HG03558 (cell line): ENCODE data around the gene ARHGEF37.
A peak's percentile ranks its signal among the peaks of the same experiment; 100 is the strongest.
"Not testable (repeated sequence)": the region's sequence is repeated elsewhere in the genome, so short reads cannot be mapped to it uniquely, and the experiment has no call there.

Experiments used
- ATAC-seq: cut with Tn5 transposase; IDR thresholded peaks from one replicate; pipeline ENCODE4 v1.9.1; 2021; ENCODE audit warnings: moderate number of reproducible peaks; ENCODE audit not compliant: unreplicated experiment; ENCODE audit errors: extremely low read depth

Gene ARHGEF37

GRCh38 chr5:149564542-149565140 lies 16.7 kb upstream of the ARHGEF37 start:
- peak; percentile 88 for ATAC-seq

GRCh38 chr5:149567226-149567625 lies 14.1 kb upstream of the ARHGEF37 start:
- ATAC-seq: no peak

GRCh38 chr5:149572170-149572569 lies 9.1 kb upstream of the ARHGEF37 start:
- no peak for ATAC-seq

- no peak for ATAC-seq
Measured at GRCh38 chr5:149572576-149573231, 8.6 kb upstream of the ARHGEF37 start.

- no peak for ATAC-seq
Measured at GRCh38 chr5:149575131-149575530, 6.2 kb upstream of the ARHGEF37 start.

GRCh38 chr5:149576021-149576420 lies 5.3 kb upstream of the ARHGEF37 start:
- no peak for ATAC-seq

- ATAC-seq: no peak
Measured at GRCh38 chr5:149578896-149579295, 2.4 kb upstream of the ARHGEF37 start.

- ATAC-seq: no peak
Measured at GRCh38 chr5:149580808-149581191, 498 bp upstream of the ARHGEF37 start.

GRCh38 chr5:149581931-149582768 lies 852 bp downstream of the ARHGEF37 start:
- ATAC-seq: no peak

GRCh38 chr5:149583394-149583793 lies 2.1 kb downstream of the ARHGEF37 start:
- ATAC-seq: no peak

- ATAC-seq: no peak
Measured at GRCh38 chr5:149584121-149584520, 2.8 kb downstream of the ARHGEF37 start.

GRCh38 chr5:149585910-149586309 lies 4.6 kb downstream of the ARHGEF37 start:
- ATAC-seq: no peak

GRCh38 chr5:149586708-149587318 lies 5.5 kb downstream of the ARHGEF37 start:
- no peak for ATAC-seq

- ATAC-seq: no peak
Measured at GRCh38 chr5:149588936-149589335, 7.6 kb downstream of the ARHGEF37 start.

GRCh38 chr5:149593370-149593769 lies 12.1 kb downstream of the ARHGEF37 start:
- no peak for ATAC-seq

GRCh38 chr5:149594206-149594895 lies 13.1 kb downstream of the ARHGEF37 start:
- no peak for ATAC-seq

- ATAC-seq: not testable (repeated sequence)
Measured at GRCh38 chr5:149595105-149595504, 13.8 kb downstream of the ARHGEF37 start.

GRCh38 chr5:149596712-149597111 lies 15.4 kb downstream of the ARHGEF37 start:
- no peak for ATAC-seq

GRCh38 chr5:149597618-149598017 lies 16.3 kb downstream of the ARHGEF37 start:
- no peak for ATAC-seq

- ATAC-seq: not testable (repeated sequence)
Measured at GRCh38 chr5:149598234-149598633, 16.9 kb downstream of the ARHGEF37 start.
